T-helper 1 cell (primary cell): Measurements from ENCODE around the gene DDIAS.
"Not testable (repeated sequence)": the region's sequence is repeated elsewhere in the genome, so short reads cannot be mapped to it uniquely, and the experiment has no call there.

ENCODE experiments used
- DNase-seq, 5 donors: peaks; one replicate each; pipeline ENCODE4 v3.0.0-alpha.2; 2012 to 2020

Gene DDIAS

GRCh38 chr11:82889133-82890001, 12.2 kb upstream of the DDIAS start:
- no peak for DNase-seq

GRCh38 chr11:82890002-82890341, 11.6 kb upstream of the DDIAS start:
- DNase-seq = no peak

GRCh38 chr11:82890936-82891335, 10.6 kb upstream of the DDIAS start:
- no peak for DNase-seq

DNA sequence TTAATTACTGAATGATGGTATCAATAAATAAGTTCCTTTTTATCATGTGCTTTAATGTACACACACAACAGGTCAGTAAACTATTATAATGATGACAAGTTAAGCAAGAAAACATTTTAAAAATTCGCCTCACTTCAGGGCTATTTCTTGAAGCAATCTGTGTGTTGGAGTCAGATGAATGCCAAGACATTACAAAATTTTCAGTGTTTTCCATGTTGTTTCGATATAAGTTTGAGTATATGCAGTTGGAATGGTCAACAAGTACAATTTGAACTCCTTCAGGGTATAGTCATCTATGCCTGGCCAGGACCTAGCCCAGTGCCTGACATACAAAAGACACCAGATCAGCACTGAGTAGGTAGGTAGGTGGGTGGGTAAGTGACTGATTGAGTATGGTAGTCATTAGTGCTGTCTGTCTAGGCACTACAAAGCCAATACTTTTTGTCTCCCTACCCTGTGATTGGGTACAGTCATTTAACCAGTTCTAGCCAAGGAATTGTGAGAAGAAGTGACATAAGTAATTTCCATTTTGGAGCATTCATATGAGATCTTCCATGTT, 8.8 kb upstream of the DDIAS start:
- DNase-seq = no peak

DNA sequence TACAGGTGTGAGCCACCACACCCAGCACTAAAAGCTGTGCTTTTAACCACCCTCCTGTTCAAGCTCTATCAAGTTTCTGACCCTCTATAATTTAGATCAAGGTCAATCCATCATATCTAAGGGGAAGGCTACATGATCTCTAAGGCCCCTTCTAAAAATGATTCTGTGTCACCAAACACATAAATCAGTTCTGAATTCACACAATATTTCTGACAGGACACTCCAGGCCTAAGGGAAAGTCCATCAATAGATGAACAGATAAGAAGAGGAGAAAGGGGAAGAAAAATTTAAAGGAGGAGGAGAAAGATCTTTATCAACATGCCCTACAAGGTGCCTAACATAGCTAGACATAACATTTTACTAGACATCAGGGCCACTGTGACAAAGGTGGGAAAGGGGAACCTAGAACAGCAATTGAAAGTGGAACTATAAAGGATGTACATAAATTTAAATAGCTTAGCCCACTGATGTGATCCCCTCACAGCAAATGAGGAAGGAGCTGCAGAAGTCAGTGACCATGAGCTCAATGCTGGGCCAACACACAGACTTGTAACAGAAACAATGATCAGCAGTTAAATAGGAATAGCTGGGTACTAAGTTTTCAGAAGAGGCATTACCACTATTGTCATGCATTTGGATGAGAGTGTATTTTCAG, 6.0 kb upstream of the DDIAS start:
- no peak for DNase-seq

DNA sequence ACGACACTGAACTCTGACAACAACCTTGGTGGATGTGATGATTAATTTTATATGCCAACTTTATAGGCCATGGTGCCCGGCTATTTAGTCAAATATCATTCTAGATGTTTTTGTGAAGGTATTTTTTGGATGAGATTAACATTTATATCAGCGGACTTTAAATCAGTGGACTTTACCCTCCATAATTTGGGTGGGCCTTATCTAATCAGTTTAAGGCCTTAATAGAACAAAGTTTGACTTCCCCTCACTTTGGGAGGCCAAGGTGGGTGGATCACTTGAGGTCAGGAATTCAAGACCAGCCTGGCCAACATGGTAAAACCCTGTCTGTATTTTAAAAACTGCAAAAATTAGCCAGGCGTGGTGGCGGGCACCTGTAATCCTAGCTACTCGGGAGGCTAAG, 5.4 kb upstream of the DDIAS start:
- DNase-seq = no peak

DNA sequence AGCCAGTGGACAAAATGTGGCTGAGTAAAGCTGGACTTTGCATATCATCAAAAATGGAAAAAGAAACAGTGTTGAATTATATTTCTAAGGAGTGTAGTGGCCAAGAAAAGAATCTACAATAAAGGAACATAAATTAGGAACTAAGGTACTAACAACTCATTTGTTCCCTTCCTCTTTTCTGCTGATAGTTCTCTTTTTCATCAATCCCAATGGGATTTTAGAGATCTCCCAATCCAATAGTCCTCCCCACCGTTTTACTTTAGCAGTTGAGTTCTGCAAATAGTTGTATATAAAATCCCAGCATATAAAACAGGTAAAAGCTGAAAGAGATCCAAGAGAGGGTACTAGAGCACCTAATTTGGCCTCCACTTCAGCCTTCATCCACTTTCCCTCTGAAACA, 3.3 kb upstream of the DDIAS start:
- no peak for DNase-seq

GRCh38 chr11:82899186-82899820, 2.2 kb upstream of the DDIAS start:
- DNase-seq = peak in 2 of 5 donors; percentile 10 to 30

DNA sequence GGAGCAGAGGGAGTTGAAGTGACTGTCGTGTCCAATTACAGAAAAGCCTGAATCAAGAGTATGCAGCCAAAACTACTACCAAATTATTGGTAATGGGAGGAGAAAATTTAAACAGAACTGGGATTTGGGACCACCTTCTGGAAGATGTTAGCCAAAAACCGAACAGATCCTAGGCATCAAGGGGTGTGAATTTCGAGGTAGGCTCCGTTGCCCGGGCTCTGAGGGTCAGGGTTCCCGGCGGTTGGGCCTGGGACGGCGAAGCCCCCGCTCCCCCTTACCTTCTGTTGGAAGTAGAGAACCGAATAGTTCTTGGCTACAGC, 1.6 kb upstream of the DDIAS start:
- no peak for DNase-seq

- DNase-seq = peak; percentile 90 to 93 (median 92)
These were observed 1.0 kb upstream of the DDIAS start, which contains the start of gene PRCP for GRCh38 chr11:82900277-82901164. Gene PRCP (minus strand): TSS chr11:82900430. CDS start chr11:82900402, 28 bp downstream.

GRCh38 chr11:82901922-82902485, 468 bp downstream of the DDIAS start:
- DNase-seq = no peak

DNA sequence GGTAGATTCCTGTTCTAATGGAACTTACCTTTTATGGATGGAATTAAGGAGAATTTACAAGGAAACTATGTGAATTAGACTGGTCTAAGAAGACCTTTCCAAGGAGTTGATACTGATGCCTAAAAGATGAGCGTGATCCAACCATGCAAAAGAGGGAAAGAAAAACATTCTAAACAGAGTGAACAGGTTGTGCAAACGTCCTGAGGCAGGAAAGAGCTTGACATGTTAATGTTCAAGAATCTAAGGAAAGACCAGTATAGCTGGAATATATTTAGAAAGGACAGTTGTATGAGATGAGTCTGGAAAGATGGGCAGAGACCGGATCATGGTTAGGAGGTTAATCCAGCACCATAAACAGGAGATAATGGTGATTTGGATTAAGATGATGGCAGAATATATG, 1.3 kb downstream of the DDIAS start:
- DNase-seq = no peak

- no peak for DNase-seq
These were observed 2.5 kb downstream of the DDIAS start for GRCh38 chr11:82903843-82904586.

DNA sequence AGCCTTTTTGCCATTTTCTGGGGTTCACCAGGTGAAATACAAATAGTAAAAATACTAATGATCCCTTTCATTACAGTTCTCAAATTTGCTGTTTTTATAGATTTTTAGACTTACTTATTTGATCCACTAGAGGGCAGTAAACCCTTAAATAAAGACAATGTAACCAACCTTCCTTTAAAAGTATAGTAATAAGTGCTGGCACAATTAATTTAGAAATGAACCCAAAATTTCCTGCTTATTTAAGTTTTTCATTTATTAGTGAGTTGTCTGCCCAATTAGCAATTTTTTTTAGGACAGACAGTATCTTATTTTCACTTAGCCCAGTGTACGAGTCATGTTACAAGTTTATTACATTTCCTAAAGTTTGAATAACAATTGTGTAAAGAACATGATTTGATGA, 4.7 kb downstream of the DDIAS start:
- DNase-seq = peak in 1 of 5 donors; percentile 36

DNA sequence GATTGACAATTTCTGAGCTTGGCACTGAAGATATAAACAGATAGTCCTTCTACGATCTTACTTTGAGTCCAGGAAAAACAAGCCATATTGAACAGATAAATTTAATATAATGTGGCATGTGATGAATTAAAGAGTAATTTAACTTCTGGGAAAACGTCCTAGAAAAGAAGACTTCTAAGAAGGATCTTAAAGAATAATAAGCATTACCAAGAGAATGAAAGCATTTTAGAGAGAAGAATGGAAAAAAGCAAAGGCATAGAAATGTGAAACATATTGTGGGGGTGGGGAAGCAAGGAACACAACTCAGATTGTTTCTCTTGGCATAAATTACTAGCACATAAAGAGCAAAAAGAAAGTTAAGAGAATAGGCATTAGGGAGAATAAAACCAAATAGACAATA, 5.4 kb downstream of the DDIAS start:
- DNase-seq = no peak

GRCh38 chr11:82907371-82907770, 5.8 kb downstream of the DDIAS start:
- no peak for DNase-seq

DNA sequence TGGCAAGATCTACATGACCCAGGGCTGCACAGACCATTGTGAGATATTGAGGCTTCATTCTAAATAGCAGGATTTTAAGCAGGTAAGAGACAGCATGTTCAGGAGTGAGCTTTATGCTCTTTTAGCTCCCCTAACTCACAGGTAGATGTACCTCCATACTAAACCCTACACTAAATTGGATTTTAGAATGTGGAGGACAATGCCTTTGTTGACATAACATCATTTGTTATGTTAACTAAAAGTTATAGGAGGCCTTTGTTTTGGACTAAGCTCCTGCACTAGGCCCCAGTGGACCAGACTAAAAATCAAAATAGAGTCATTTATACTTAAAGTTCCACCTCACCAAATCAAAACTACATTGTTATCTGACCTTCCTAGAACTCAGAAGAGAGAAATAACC, 6.8 kb downstream of the DDIAS start:
- no peak for DNase-seq

- no peak for DNase-seq
These were observed 7.6 kb downstream of the DDIAS start for GRCh38 chr11:82909015-82909640.

- DNase-seq = not testable (repeated sequence)
These were observed 18.2 kb downstream of the DDIAS start for GRCh38 chr11:82919786-82920185.

- peak in 1 of 5 donors; percentile 55 for DNase-seq
These were observed 18.7 kb downstream of the DDIAS start for GRCh38 chr11:82920227-82920626.
